Esophagus squamous epithelium (tissue), 4 donors: ENCODE data around the gene BAIAP2.

Source experiments
- POLR2A ChIP-seq, 4 donors: fragments of 450-650 bp; IDR thresholded peaks; one replicate each; pipeline ENCODE4 v1.6.1; 2017; ENCODE audit warnings: antibody characterized with exemption in 4 of 4, mild to moderate bottlenecking in 4 of 4, moderate library complexity in 3 of 4
- TF ChIP-seq, protein P1 (sequence below), 6 experiments: fragments of 450-650 bp in 4 of 6; fragments of 200-600 bp in 2 of 6; sonication (generic) in 2 of 6; IDR thresholded peaks; one replicate each; pipeline ENCODE4 v1.5.1; 2016 to 2019; ENCODE audit warnings: antibody characterized with exemption in 6 of 6, mild to moderate bottlenecking in 4 of 6, moderate library complexity in 4 of 6

DNA sequence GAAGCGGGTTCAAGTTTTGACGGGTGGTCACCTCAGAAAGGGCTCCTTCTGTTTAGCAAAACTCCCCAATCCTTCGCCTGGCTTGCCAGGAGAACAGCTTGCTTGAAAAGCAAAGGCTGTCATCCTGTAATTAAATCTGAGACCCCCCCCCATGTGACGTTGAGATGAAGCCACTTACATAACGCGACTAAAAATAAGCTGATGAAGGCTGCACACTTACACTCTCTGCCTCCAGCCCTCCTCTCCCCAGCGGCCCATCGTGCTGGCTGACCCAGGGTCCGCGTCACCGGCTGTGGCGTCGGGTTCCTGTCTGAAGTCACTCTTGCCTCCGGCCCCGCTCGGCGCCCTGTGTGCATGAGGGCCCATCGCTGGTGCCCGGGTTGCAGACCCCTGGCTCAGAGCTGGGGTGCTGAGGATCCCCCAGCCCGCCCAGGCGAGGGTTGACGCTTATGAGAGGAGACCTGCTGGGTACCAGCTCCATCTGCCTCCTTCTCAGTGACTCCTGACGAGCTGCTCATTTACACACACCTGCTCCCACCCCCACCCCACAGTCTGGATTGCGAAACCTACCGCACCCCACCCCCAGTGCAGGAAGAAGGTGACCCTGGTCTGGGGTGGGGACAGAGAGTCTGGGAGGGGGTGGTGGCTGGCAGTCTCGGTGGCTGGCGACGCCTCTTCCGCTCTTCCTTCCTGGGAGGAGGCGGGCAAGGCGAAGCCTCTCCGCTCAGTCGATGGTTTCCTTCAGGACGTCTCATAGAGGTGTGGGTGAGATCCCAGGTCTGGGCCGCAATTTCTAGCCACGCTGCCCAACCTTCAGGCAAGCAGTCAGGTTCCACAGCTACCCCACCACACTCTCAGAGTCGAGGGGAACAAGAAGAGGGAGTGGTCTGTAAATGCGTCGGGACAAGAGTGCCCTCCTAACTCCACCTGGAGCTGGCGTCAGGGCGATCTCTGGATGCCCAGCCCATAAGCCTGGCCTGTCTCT lies 3.1 kb upstream of the BAIAP2 start:
- TF ChIP-seq, protein P1, sequence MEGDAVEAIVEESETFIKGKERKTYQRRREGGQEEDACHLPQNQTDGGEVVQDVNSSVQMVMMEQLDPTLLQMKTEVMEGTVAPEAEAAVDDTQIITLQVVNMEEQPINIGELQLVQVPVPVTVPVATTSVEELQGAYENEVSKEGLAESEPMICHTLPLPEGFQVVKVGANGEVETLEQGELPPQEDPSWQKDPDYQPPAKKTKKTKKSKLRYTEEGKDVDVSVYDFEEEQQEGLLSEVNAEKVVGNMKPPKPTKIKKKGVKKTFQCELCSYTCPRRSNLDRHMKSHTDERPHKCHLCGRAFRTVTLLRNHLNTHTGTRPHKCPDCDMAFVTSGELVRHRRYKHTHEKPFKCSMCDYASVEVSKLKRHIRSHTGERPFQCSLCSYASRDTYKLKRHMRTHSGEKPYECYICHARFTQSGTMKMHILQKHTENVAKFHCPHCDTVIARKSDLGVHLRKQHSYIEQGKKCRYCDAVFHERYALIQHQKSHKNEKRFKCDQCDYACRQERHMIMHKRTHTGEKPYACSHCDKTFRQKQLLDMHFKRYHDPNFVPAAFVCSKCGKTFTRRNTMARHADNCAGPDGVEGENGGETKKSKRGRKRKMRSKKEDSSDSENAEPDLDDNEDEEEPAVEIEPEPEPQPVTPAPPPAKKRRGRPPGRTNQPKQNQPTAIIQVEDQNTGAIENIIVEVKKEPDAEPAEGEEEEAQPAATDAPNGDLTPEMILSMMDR (IDR thresholded peaks at IDR 0.05) = no peak
- no peak for TF ChIP-seq POLR2A (IDR thresholded peaks at IDR 0.05)
